M059J (cell line): ENCODE results near the gene PNP. TPM values are rescaled to one million over a fixed set of nuclear protein-coding genes. Genes with fewer than 3 reads are reported as not detected.
"Not testable (repeated sequence)": the region's sequence is repeated elsewhere in the genome, so short reads cannot be mapped to it uniquely, and the experiment has no call there.

ENCODE experiments used
- DNase-seq: peaks from one replicate; pipeline ENCODE4 v3.0.0-alpha.2; 2012; ENCODE audit warnings: low read depth
- total RNA-seq: library from RNA; depleted of rRNA; stranded (reverse); fragments of >200 nt; shearing (Covaris generic); gene quantifications from 2 replicates; pipeline ENCODE4 v1.2.3, GENCODE V29; 2014; rRNA removed

The PNP gene
- total RNA-seq: 79.3 and 84.2 TPM in 2 replicates

GRCh38 chr14:20469242-20469889 is at the start of gene PNP:
Gene PNP, plus strand, starts transcription at chr14:20469406. Its CDS starts 119 bp downstream, at chr14:20469525.
- peak; percentile 88 for DNase-seq

DNA sequence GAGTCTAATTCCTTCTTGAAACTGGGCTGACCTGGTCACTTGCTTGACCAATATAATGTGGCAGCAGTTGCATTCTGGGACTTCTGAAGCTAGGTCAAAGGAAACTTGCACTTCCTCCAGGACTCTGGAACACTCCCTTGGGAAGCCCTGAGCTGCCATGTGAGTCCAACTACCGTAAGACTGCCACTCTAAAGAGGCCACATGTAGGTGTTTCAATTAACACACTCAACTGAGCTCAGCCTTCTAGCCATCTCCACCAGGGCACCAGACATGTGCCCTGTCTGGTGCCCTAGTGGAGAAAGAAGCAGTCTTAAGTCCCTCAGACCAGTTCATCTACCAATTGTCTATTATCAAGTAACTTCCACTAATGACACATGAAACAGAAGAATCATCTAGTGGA is 49.8 kb upstream of the PNP start:
- no peak for DNase-seq

GRCh38 chr14:20421267-20421666 is 47.9 kb upstream of the PNP start:
- DNase-seq: no peak

- DNase-seq: no peak
Measured at GRCh38 chr14:20422886-20423285, 46.3 kb upstream of the PNP start.

GRCh38 chr14:20424851-20425250 is 44.4 kb upstream of the PNP start:
- DNase-seq: no peak

GRCh38 chr14:20427231-20428009 is 41.8 kb upstream of the PNP start:
- DNase-seq: peak; percentile 76

GRCh38 chr14:20428010-20428365 is 41.2 kb upstream of the PNP start:
- no peak for DNase-seq

DNA sequence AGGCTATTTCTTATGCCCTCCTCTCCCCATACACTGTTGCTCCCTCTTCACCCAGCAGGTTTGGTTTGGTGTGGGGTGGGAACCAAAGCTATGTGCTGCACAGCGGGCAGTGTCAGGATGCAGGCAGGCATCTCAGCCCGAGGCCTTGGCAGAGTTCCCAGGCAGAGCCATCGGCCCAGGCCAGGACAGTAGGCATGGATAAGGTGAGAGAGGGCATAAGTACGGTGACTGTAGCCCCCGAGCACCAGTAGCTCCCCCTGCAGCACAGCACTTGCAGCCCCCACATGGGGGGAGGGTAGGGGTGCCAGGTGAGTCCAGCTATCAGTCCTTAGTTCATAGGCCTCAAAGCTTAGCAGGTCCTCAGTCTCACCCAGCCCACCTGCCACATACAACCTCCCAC is 40.4 kb upstream of the PNP start:
- peak; percentile 22 for DNase-seq

GRCh38 chr14:20429801-20430669 is 39.2 kb upstream of the PNP start:
- DNase-seq: no peak

DNA sequence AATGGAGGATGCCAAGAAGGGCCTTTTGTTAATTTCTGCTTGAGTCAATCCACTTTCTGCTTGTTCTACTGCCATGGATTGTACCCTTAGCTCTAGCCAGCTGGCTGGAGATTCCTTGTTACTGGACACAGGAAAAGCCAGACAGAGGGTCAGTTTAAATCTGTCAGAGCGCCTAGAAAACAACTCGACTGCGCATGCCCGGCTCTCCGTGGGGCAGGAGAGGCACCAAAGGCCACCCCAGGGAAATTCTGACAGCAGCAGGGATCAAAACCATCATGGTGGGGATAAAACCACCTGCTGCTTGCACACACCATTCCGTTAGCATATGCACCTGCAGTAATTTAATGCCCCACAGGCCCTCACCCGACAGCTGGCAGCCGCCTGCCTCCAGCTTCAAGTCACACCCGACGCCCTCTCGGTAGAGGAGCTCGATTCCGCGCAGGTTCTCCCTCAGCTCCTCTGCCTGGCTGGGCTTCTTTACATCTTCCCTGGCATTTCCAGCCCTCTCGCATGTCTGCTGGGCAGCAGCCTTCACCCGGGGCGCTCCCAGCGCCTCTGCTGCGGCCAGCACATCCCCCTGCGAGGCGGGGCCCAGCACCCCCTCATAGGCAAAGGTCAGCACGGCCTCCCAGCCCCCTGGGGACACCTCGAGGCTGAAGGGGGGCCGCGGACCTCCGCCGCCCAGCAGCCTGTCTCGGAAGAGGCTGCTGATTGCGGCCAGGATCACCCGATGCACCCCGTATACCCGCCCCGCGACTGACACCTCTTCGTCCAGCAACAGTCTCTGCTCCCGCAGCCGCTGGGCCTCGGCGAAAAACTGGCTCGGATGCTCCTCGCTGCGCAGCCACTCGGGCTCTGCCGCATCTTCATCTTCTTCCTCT is 34.3 kb upstream of the PNP start:
- no peak for DNase-seq

- no peak for DNase-seq
Measured at GRCh38 chr14:20435582-20436362, 33.4 kb upstream of the PNP start, which contains the start of gene KLHL33. Gene KLHL33, minus strand, starts transcription at chr14:20436166. Its CDS starts 355 bp downstream, at chr14:20435811.

- DNase-seq: peak; percentile 36
Measured at GRCh38 chr14:20436363-20436755, 32.8 kb upstream of the PNP start.

GRCh38 chr14:20438664-20439063 is 30.5 kb upstream of the PNP start:
- no peak for DNase-seq

GRCh38 chr14:20440465-20440864 is 28.7 kb upstream of the PNP start:
- no peak for DNase-seq

DNA sequence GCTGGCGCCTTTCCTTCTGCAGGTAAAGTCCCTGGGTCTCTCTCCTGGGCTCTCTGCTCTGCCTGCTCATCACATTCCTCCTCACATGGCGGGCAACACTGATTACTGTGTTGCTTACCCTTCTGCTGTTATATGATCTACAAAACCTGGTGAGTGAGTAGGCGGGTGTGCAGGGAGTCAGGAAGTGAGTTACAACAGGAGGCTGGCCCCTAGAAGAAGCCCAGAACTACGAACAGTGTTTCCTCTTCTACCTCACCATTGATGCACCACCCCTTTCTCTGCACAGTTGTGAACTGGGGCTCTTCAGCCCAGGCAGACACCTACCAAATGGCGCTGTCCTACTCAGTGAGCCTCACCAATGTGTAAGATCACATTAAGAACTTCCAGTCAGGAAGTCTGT is 28.3 kb upstream of the PNP start:
- no peak for DNase-seq

DNA sequence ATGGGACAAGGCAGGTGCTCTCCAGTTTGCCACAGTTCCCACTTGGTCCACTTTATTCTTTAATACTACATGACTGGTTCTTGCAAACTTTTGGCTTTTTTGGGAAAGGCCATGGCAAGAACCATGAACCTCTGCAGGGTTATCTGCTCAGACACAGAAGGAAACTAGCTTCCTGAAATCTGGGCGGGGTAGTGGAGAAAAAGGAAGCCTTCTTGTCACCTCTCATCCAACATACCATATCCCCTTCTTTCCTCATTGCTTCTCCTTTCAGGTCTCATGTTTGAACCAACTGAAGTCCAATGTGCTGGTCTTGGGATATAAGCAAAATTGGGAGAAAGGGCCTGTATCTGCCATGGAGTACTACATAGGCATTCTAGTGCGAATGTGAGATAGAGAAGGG is 27.7 kb upstream of the PNP start:
- DNase-seq: no peak

DNA sequence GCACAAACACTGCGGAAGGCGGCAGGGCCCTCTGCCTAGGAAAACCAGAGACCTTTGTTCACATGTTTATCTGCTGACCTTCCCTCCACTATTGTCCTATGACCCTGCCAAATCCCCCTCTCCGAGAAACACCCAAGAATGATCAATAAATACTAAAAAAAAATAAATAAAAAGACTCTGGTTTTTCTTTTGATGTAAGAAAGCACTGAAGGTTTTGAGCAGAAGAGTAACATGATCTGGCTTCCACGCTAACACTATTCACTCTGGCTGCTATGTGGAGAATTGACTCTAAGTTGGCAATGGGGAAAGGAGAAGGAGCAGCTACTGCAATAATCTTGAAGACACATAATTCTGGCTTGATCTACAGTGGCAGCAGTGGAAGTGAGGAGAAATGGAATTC is 25.6 kb upstream of the PNP start:
- DNase-seq: not testable (repeated sequence)

- no peak for DNase-seq
Measured at GRCh38 chr14:20446889-20447288, 22.3 kb upstream of the PNP start.

DNA sequence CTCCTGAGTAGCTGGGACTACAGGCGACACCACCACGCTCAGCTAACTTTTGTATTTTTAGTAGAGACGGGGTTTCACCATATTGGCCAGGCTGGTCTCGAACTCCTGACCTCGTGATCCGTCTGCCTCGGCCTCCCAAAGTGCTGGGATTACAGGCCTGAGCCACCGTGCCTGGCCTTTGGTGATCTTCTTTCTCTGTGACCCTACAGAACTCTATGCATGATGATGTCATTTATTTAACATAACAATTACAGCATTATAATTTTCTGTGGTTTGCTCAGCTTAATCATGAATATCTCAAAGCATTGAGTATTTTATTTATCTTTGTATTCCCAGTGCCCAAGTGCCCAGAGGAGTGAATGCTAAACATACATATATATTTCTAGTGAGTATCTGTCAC is 16.4 kb upstream of the PNP start:
- not testable (repeated sequence) for DNase-seq

- DNase-seq: peak; percentile 98
Measured at GRCh38 chr14:20454516-20455354, 14.5 kb upstream of the PNP start, which contains the start of the genes APEX1 and OSGEP. Gene APEX1, plus strand, starts transcription at chr14:20455226. Its CDS starts 420 bp downstream, at chr14:20455646. Gene OSGEP, minus strand, starts transcription at chr14:20454812. Its CDS starts 129 bp downstream, at chr14:20454683.
